NCI-H526 treated with DMSO at 0.1 percent for 48 hours (cell line): ENCODE results near the gene GALNTL6.

ENCODE experiments used
- DNase-seq: peaks from one replicate; lab custom pipeline; 2025; lab: John Stamatoyannopoulos, UW

Gene GALNTL6

GRCh38 chr4:172554588-172554987, 741.4 kb downstream of the GALNTL6 start:
- DNase-seq: no peak

GRCh38 chr4:172555725-172556124, 742.5 kb downstream of the GALNTL6 start:
- no peak for DNase-seq

- DNase-seq: no peak
These were observed 760.7 kb downstream of the GALNTL6 start for GRCh38 chr4:172573899-172574298.

GRCh38 chr4:172578712-172579111, 765.5 kb downstream of the GALNTL6 start:
- no peak for DNase-seq

GRCh38 chr4:172584816-172585215, 771.6 kb downstream of the GALNTL6 start:
- no peak for DNase-seq

GRCh38 chr4:172596206-172596605, 783.0 kb downstream of the GALNTL6 start:
- no peak for DNase-seq

- no peak for DNase-seq
These were observed 786.4 kb downstream of the GALNTL6 start for GRCh38 chr4:172599554-172599953.

- DNase-seq: no peak
These were observed 788.0 kb downstream of the GALNTL6 start for GRCh38 chr4:172601195-172601594.

- DNase-seq: no peak
These were observed 806.0 kb downstream of the GALNTL6 start for GRCh38 chr4:172619218-172619617.

GRCh38 chr4:172619798-172620197, 806.6 kb downstream of the GALNTL6 start:
- no peak for DNase-seq

GRCh38 chr4:172628263-172628662, 815.1 kb downstream of the GALNTL6 start:
- no peak for DNase-seq

- DNase-seq: no peak
These were observed 817.1 kb downstream of the GALNTL6 start for GRCh38 chr4:172630280-172630679.

- DNase-seq: no peak
These were observed 818.6 kb downstream of the GALNTL6 start for GRCh38 chr4:172631832-172632231.

GRCh38 chr4:172648471-172648870, 835.3 kb downstream of the GALNTL6 start:
- no peak for DNase-seq

GRCh38 chr4:172649143-172649542, 835.9 kb downstream of the GALNTL6 start:
- no peak for DNase-seq

GRCh38 chr4:172650758-172651530, 837.7 kb downstream of the GALNTL6 start:
- no peak for DNase-seq

GRCh38 chr4:172651961-172652360, 838.8 kb downstream of the GALNTL6 start:
- no peak for DNase-seq

- DNase-seq: no peak
These were observed 839.2 kb downstream of the GALNTL6 start for GRCh38 chr4:172652369-172652768.

GRCh38 chr4:172653676-172654075, 840.5 kb downstream of the GALNTL6 start:
- no peak for DNase-seq

- DNase-seq: no peak
These were observed 841.3 kb downstream of the GALNTL6 start for GRCh38 chr4:172654457-172654856.

GRCh38 chr4:172656055-172656454, 842.9 kb downstream of the GALNTL6 start:
- DNase-seq: no peak

GRCh38 chr4:172657081-172657480, 843.9 kb downstream of the GALNTL6 start:
- DNase-seq: no peak

- no peak for DNase-seq
These were observed 847.0 kb downstream of the GALNTL6 start for GRCh38 chr4:172660251-172660650.

- DNase-seq: no peak
These were observed 848.9 kb downstream of the GALNTL6 start for GRCh38 chr4:172662113-172662512.
